SJCRH30 (cell line): ENCODE data around the gene UNC45A. TPM values are rescaled to one million over a fixed set of nuclear protein-coding genes. Genes with fewer than 3 reads are reported as not detected.
"Not testable (repeated sequence)": the region's sequence is repeated elsewhere in the genome, so short reads cannot be mapped to it uniquely, and the experiment has no call there.

Experiments used
- DNase-seq, 2 experiments: peaks; one replicate each; pipeline ENCODE4 v3.0.0-alpha.2; 2015 to 2020
- H3K27ac ChIP-seq: fragments of 250-450 bp; sonication (Bioruptor Pico); 2 replicates; pipeline ENCODE4 v1.5.1; 2020; ENCODE audit warnings: mild to moderate bottlenecking, moderate library complexity
- H3K27me3 ChIP-seq: fragments of 250-450 bp; sonication (Bioruptor Pico); 2 replicates; pipeline ENCODE4 v1.5.1; 2020; ENCODE audit warnings: mild to moderate bottlenecking, moderate library complexity
- H3K36me3 ChIP-seq: fragments of 250-450 bp; sonication (Bioruptor Pico); 2 replicates; pipeline ENCODE4 v1.5.1; 2020; ENCODE audit warnings: mild to moderate bottlenecking, moderate library complexity
- H3K4me1 ChIP-seq: fragments of 250-450 bp; sonication (Bioruptor Pico); 2 replicates; pipeline ENCODE4 v1.5.1; 2020; ENCODE audit warnings: mild to moderate bottlenecking, moderate library complexity
- H3K4me3 ChIP-seq: fragments of 250-450 bp; sonication (Bioruptor Pico); 2 replicates; pipeline ENCODE4 v1.5.1; 2020; ENCODE audit warnings: mild to moderate bottlenecking, moderate library complexity
- H3K9me3 ChIP-seq: fragments of 250-450 bp; sonication (Bioruptor Pico); replicated peaks from 2 replicates; pipeline ENCODE4 v1.5.1; 2020; ENCODE audit warnings: mild to moderate bottlenecking, moderate library complexity
- total RNA-seq: library from RNA; depleted of rRNA; stranded (reverse); fragments of >200 nt; shearing (Covaris generic); gene quantifications from 2 replicates; pipeline ENCODE4 v1.2.3, GENCODE V29; 2014

UNC45A gene
- total RNA-seq, 1 experiment from 2014 or later, result 42.4 TPM

DNA sequence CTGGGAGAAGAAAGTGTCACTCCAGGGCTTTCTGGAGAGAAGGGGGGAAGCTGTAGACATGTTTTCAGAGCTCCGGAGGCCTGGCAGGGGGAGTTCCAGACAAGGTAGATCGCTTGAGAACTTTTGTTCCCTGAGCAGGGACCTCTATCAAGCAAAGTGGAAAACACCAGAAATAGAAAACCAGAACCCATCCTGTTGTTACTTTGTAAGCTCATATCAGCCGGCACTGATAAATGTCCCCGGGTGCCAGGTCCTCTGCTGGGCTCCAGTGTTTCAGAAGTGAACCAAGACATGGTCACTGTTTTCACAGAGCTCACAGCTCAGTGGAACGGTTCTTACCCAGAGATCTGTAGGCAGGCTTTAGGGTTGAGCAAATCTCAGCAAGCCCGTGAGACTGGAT lies 16.2 kb upstream of the UNC45A start:
- H3K36me3 ChIP-seq, result no peaks in the 10 kb centered on the region; the same call in 1 of the 2 replicates
- H3K4me1 ChIP-seq, result peaks cover 31% of the 10 kb centered on the region
- DNase-seq, result no peak
- H3K4me3 ChIP-seq, result no peak overlapping the region
- H3K27me3 ChIP-seq, result no peaks in the 10 kb centered on the region
- H3K9me3 ChIP-seq, result no peaks in the 10 kb centered on the region
- H3K27ac ChIP-seq, result no peak overlapping the region

DNA sequence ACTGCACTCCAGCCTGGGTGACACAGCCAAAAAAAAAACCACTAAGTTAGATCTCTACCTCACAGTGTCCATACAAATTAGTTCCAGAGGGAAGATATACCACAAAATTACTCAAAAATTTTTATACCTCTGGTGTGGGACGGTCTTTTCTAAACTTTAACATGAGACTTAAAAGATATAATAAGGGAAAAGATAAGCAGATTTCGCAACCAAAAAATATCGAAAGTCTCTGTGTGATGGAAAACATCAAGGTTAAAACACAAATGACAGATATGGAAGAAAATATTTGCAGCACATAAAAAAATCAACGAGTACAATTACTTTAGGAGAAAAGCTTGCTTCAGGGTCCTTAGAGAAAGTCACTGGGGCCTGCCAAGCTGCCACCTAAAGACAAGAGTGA lies 13.2 kb upstream of the UNC45A start:
- Histone ChIP-seq H3K4me1 (peaks cover under 1% of the 10 kb centered on the region), H3K27ac (no peak overlapping the region)

DNA sequence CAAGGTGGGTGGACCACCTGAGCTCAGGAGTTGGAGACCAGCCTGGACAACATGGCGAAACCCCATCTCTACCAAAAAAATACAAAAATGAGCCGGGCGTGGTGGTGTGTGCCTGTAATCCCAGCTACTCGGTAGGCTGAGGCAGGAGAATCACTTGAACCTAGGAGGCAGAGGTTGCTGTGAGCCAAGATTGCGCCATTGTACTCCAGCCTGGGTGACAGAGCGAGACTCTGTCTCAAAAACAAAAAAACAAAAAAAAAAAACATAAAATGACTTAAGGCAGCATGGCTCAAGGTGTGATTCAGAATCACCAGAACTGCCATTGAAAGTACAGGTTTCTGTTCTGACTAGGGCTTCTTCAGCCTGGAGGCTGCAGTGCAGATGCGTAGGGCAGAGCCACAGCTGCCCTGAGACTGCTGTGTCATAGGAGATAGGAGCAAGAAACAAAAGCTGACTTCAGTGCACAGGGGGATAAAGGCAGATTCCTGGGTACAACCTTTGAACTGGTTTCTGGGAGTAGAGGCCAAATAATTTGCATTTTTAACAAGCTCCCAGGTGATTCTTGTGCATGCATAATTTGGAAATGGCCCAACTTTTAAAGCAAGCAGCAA lies 12.3 kb upstream of the UNC45A start:
- DNase-seq, H3K36me3 ChIP-seq, H3K4me1 ChIP-seq, H3K9me3 ChIP-seq, H3K4me3 ChIP-seq, H3K27ac ChIP-seq, H3K27me3 ChIP-seq: not testable (repeated sequence)

More for the DNA sequence above, 13.2 kb upstream of the UNC45A start:
- DNase-seq, result no peak
- H3K9me3 ChIP-seq, result no peaks in the 10 kb centered on the region
- H3K4me3 ChIP-seq, result no peak overlapping the region
- H3K36me3 ChIP-seq, result no peaks in the 10 kb centered on the region; the same call in 1 of the 2 replicates
- H3K27me3 ChIP-seq, result no peaks in the 10 kb centered on the region

DNA sequence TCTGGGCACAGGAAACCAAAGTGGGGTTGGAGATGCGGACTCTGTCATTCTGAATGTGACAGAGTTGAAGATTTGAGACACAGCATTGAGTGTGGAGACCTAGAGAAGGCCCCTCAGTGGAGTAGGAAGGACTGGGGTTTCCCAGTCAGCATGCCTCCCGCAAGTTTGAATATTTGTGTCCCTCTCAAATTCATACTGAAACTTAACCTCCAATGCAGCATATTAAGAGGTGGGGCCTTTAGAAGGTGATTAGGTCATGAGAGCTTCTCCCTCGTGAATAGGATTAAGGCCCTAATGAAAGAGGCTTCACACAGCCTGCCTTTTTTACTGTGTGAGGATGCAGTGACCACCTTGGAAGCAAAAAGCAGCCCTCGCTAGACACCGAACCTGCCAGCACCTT lies 10.7 kb upstream of the UNC45A start:
- Histone ChIP-seq H3K4me3 (no peak overlapping the region), H3K4me1 (no peaks in the 10 kb centered on the region), H3K36me3 (no peaks in the 10 kb centered on the region; the same call in 1 of the 2 replicates), H3K9me3 (no peaks in the 10 kb centered on the region), H3K27me3 (no peaks in the 10 kb centered on the region), H3K27ac (no peak overlapping the region)
- no peak for DNase-seq

DNA sequence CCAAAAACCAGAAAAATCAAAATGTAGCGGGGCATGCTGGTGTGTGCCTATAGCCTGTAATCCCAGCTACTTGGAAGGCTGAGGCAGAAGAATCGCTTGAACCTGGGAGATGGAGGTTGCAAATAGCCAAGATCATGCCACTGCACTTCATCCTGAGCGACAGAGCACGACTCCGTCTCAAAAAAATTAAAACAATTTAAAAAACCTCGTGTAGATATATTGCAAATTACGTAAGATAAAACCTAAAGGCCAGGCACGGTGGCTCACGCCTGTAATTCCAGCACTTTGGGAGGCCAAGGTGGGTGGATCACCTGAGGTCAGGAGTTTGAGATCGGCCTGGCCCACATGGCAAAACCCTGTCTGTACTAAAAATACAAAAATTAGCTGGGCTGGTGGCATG lies 8.3 kb upstream of the UNC45A start:
- H3K27ac ChIP-seq, DNase-seq, H3K9me3 ChIP-seq, H3K4me1 ChIP-seq, H3K27me3 ChIP-seq, H3K36me3 ChIP-seq, H3K4me3 ChIP-seq: not testable (repeated sequence)

DNA sequence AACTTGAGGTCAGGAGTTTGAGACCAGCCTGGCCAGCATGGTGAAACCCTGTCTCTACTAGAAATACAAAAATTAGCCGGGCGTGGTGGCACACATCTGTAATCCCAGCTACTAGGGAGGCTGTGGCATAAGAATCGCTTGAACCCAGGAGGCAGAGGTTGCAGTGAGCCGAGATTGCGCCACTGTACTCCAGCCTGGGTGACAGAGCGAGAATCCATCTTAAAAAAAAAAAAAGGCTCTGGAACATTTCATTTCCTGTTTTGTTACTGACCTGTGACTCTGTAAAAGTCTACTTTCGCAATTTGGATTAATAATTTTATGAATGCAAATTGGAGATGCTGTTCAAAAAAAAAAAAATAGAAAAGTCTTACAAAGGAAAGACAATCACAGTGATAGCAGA lies 7.0 kb upstream of the UNC45A start:
- H3K4me3 ChIP-seq, H3K27ac ChIP-seq, DNase-seq, H3K27me3 ChIP-seq, H3K4me1 ChIP-seq, H3K36me3 ChIP-seq, H3K9me3 ChIP-seq: not testable (repeated sequence)

DNA sequence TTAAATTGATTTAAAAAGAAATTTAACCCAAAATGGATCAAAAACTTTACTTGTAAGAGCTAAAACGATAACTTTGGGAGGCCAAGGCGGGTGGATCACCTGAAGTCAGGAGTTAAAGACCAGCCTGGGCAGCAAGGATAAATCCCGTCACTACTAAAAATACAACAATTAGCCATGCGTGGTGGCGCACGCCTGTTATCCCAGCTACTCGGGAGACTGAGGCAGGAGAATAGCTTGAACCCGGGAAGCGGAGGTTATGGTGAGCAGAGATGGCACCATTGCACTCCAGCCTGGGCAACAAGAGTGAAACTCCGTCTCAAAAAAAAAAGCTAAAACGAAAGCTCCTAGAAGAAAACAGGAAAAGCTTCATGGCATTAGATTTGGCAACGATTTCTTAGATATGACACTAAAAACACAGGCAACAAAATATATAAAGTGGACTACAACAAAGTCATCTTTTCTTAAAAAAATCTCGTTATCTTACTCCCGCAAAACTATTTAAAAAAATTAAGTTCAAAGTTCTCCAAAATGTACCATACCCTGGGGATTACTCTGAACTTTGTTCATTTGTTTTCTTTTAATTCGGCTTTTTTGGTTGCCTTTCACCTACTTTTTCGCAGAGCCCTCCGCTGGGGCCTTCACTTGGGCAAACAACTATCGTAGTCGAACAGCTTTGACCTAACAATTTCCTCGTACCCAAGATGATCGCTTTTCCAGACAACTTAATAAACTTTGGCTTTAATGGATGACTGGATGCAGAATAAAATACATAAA lies 5.7 kb upstream of the UNC45A start:
- peak overlapping the region; percentile 66 for H3K27ac ChIP-seq
- no peaks in the 10 kb centered on the region for H3K9me3 ChIP-seq
- no peak for DNase-seq
- H3K36me3 ChIP-seq, result no peaks in the 10 kb centered on the region
- H3K4me1 ChIP-seq, result peaks cover 8% of the 10 kb centered on the region
- H3K27me3 ChIP-seq, result no peaks in the 10 kb centered on the region
- H3K4me3 ChIP-seq, result peak overlapping the region; percentile 66

DNA sequence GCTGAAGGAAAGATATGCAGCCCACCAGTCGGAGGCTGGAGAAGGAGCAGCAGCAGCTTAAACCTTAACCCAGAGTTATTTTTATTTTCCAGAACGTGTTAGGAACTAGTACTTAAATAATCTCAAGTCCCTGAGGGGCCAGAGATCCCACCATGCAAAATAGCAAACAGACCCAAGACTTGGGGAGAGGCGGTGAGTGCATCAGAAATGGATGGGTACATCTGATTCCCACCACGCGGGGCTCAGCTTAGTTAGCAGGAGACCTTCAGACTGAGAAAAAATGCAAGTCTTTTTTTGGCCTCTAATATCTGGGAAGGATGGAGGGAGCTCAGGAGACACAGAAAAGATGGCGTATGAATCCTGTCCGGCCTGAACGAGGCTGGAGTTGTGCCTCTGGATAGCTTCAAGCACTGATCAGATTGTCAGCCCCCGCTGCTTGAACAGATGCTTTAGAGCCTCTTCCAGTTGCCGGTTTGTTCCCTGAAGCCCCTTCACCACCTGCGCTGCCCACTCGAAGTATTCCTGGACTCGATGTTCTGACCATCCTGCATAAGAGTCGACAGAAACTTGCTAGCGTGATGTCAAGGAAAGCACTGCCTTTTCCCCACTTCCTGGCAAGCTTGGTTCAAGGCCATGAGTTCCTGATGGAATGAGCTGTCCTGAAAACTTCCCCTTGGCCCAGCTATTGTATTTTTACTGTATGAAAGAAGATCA lies 4.1 kb upstream of the UNC45A start:
- Histone ChIP-seq H3K4me1 (peaks cover 9% of the 10 kb centered on the region), H3K4me3 (no peak overlapping the region; the same call in 1 of the 2 replicates), H3K27me3 (no peaks in the 10 kb centered on the region), H3K9me3 (no peaks in the 10 kb centered on the region), H3K36me3 (no peaks in the 10 kb centered on the region), H3K27ac (no peak overlapping the region)
- DNase-seq, result no peak

DNA sequence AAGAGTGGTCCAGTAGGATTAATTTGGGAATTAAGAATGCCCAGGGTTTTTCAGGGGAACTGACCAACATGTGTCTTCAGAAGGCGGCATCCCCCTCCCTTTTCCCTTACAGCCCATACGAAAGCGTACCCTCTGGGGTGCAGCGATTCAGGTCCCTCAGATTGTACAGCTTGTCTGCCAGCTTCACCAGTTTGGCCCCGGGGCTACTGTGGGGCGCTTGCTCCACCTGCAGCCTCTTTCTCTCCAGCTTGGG lies 3.6 kb upstream of the UNC45A start:
- H3K9me3 ChIP-seq, result no peaks in the 10 kb centered on the region
- H3K27me3 ChIP-seq, result no peaks in the 10 kb centered on the region
- no peak overlapping the region for H3K27ac ChIP-seq
- no peak for DNase-seq
- no peaks in the 10 kb centered on the region for H3K36me3 ChIP-seq
- H3K4me3 ChIP-seq, result peak overlapping the region; percentile 70
- H3K4me1 ChIP-seq, result peaks cover 11% of the 10 kb centered on the region

DNA sequence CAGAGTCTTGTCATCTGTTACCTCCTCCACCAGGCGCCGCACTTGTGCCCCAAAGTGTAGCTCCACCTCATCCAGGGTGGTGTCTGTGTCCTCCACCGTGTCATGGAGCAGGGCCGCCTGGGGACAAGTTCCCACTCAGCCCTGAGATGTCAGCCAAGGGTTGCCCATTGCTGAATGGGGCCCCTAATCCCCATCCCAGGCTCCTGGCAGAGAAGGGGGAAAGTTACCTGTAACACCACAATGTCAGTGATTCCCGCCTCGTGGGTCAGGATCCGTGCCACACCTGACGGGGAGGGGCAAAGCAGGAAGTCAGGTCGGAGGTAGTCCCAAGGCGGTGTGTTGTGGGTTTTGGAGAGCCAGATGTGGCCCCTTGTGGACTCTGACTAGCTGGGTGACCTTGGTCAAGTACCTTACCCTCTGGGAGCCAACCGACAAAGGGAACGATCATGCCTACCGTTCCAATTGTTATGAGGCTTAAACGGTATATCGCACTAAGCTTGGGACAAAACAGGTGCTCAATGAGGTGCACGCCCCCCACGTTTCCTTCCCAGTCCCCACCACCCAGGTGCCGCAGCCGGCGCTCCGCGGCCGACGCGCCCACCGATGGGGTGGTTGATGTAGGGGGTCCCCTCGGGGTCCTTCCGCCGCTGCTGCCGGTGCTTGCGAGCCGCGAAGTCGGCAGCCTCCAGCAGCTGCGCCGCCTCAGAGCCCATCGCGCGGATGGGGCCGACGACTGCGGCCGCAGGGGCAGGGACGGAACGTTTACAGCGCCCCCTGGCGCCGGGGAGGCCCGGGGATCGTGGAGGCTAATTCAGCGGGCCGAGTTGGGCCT lies 3.0 kb upstream of the UNC45A start, which contains the start of gene HDDC3:
Gene HDDC3 (minus strand): TSS at position 722 of the 832 bp plus-strand sequence. CDS start 9 bp downstream, at position 713.
- peaks cover 11% of the 10 kb centered on the region for H3K4me1 ChIP-seq
- H3K27ac ChIP-seq, result peak within 1 kb of the TSS; percentile 16; the same call in 1 of the 2 replicates

DNA sequence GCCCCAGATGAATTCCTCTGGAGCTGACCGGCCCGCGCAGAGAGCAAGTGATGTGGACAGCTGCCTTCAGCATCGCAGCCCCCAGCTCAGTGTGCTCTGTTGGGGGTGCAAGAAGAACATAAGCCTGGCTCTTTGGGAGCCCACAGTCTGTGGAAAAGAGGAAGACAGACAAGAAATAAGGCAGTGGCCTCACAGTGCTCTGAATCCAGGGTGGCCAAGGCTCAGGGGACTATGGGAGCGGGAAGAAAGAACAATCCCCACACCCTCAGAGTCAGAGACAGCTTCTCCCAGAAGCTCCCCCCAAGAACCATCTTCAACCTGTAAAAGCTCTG lies 2.5 kb upstream of the UNC45A start:
- peaks cover 6% of the 10 kb centered on the region for H3K36me3 ChIP-seq
- H3K4me3 ChIP-seq, result peak overlapping the region; percentile 70
- H3K27me3 ChIP-seq, result no peaks in the 10 kb centered on the region
- H3K4me1 ChIP-seq, result peaks cover 11% of the 10 kb centered on the region
- no peak for DNase-seq
- H3K27ac ChIP-seq, result no peak overlapping the region; the same call in 1 of the 2 replicates
- no peaks in the 10 kb centered on the region for H3K9me3 ChIP-seq

More for the DNA sequence above, 3.0 kb upstream of the UNC45A start, which contains the start of gene HDDC3:
- Histone ChIP-seq H3K9me3 (no peaks in the 10 kb centered on the region), H3K27me3 (no peaks in the 10 kb centered on the region), H3K4me3 (peak within 1 kb of the TSS; percentile 70), H3K36me3 (peaks cover 4% of the 10 kb centered on the region; the same call in 1 of the 2 replicates)
- DNase-seq, result peak; percentile 88 to 95

DNA sequence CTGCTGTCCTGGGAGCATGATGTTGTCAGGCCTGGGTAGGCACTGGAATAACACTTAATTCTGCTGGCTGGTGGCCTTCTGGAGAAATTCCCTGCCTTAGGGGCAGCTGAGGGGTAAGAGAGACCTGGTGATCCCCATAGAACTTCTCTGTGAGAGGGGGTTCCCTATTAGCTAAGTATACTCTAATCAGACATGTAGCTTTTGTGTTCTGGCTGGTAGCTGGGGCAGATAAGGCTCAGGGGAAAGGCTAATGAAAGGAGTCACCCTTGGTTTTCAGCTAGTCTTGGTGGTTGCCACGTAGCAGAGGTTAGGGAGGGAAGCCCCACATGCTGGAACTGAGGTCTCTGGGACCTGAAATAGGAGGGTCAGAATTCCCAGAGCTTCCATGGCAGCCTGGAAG lies 1.8 kb upstream of the UNC45A start:
- Histone ChIP-seq H3K4me3 (no peak overlapping the region), H3K9me3 (no peaks in the 10 kb centered on the region), H3K27me3 (no peaks in the 10 kb centered on the region), H3K27ac (no peak overlapping the region), H3K4me1 (peaks cover 11% of the 10 kb centered on the region), H3K36me3 (peaks cover 12% of the 10 kb centered on the region)
- DNase-seq, result no peak

DNA sequence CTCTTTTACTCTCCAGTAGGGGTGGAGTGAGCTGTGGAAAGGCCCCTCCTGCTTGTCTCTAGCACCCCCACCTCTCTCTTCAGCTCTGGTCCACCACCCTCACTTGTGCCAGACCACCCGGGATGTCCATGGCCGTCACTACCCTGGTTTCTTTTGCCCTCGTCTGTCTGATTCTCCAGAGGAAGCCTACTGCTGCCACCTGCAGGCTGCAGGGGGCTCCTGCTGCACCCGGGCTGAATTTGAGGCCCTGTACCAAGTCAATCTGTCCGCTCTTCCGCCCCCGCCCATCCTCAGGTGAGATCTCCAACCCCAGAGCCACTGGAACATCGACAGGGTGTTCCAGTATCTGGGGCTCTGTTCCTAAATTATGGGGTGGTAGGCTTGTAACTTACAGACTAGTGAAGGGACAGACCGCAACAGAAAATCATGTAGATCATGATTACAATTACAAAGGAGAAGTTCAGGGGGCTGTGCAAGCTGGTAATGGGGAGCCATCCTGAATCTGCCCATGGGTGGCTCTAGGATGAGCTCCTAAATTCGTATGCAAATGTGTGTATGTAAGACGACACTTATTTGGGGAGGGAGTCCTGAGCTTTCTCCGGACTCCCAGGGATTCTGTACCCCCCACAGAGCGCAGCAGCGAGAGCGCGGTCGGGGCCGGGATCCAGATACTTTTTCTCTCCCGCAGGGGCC lies 683 bp upstream of the UNC45A start:
- Histone ChIP-seq H3K27me3 (no peaks in the 10 kb centered on the region), H3K4me1 (peaks cover 11% of the 10 kb centered on the region), H3K36me3 (peaks cover 13% of the 10 kb centered on the region), H3K27ac (no peak overlapping the region), H3K9me3 (no peaks in the 10 kb centered on the region), H3K4me3 (peak overlapping the region; percentile 93)
- peak; percentile 86 to 91 for DNase-seq

DNA sequence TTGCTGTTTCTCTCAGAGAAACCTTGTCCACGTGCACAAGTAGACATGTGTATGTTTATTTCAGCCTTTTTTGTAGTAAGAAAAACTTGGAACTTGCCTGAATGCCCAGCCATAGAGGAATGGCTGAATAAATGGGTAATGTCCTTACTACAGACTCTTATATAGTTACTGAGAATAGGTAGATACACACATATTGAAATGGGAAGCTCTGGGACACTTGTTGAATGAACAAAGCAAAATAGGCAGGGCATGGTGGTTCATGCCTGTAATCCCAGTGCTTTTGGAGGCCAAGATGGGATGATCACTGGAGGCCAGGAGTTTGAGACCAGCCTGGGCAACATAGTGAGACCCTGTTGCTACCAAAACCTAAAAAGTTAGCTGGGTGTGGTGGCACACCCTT lies 1.7 kb downstream of the UNC45A start:
- Histone ChIP-seq H3K27ac (no peak overlapping the region), H3K36me3 (peaks cover 32% of the 10 kb centered on the region), H3K9me3 (no peaks in the 10 kb centered on the region), H3K4me3 (no peak overlapping the region), H3K4me1 (peaks cover 10% of the 10 kb centered on the region), H3K27me3 (no peaks in the 10 kb centered on the region)
- DNase-seq, result no peak
